Stimulated activated CD8-positive, alpha-beta memory T cell treated with anti-CD3 and anti-CD28 coated beads, Interleukin-12 subunit alpha, Interleukin-12 subunit beta, amount 100 ng/mL, for 24 hours (primary cell): ENCODE measurements around the gene SMIM30.
A peak's percentile ranks its signal among the peaks of the same experiment; 100 is the strongest.

ENCODE experiments used
- DNase-seq: peaks from one replicate; pipeline ENCODE4 v3.0.0-alpha.2; 2020; ENCODE audit errors: extremely low read depth

SMIM30 gene

DNA sequence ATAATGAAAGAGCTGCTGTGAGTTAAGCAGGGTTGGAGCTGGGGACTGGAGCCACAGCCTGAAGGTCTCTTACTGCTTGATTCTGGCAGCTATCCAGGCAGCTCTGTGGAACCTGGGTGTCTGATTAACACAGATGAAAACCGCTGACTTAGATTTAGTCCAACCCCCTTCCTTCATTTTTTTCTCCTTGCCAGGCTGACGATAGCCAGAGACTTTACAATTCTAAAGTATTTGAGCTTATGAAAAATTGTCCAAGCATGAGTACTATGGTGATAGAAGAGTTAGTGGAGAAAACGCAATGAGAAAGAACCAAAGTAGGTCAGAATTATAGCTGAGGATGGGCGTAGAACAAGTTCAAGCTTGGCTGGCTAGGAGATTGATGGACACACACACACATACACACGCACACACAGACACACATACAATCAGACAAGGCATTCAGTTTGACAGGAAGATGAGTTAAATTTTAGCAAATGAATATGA, 18.2 kb downstream of the SMIM30 start:
- no peak for DNase-seq

- no peak for DNase-seq
Measured at GRCh38 chr7:113099284-113099919, 19.0 kb downstream of the SMIM30 start.

DNA sequence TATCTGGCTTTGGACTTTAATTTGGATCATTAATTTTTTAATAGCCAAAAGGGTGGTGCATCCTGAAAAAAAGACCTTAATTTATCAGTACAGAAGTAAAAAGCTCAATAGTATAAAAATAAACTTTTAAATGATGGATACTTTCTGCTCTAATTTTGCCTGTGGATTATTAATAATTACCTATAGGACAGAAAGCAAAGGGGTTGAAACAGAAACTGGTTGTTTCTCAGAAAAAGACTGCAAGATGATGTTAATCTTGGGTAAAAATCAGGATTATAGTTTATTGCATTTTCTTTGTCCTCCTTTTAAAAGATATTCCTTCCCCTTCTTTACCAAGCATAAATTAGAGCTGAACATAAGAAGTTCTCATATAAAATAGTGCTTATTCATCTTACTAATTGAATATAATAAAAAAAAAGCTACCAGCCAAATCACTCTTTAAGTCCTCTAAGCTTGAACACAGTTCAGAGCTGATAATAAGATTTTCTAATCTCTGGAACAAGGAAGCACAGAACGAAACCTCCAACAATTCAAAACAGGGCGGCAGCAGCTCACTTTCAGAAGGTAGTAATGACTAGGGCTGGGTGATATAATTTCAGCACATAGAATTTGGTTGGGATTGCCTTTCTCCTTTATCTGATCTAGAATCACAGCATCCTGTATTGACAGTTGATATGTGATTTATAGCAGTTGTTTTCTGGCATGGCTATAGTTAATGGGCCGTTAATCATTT, 23.7 kb downstream of the SMIM30 start:
- no peak for DNase-seq

- no peak for DNase-seq
Measured at GRCh38 chr7:113093561-113093960, 24.8 kb downstream of the SMIM30 start.

DNA sequence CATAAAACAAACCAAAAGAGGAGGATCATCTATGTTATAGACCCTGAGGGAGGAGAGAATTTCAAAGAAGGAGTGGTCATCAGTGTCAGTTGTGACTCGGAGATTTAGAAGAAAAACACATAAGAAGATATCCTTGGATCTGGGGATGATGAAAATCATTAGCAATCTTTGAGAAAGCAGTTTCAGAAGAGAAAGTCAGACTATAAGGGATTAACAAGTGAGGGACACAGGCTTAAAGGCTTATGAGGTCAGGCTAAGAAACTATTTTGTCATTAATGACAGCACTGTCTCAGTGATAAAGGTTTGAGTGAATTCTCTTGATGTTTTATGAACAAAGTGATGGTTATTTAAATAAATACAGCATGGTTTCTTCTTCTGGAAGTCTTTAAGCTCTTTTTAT, 25.6 kb downstream of the SMIM30 start:
- no peak for DNase-seq

DNA sequence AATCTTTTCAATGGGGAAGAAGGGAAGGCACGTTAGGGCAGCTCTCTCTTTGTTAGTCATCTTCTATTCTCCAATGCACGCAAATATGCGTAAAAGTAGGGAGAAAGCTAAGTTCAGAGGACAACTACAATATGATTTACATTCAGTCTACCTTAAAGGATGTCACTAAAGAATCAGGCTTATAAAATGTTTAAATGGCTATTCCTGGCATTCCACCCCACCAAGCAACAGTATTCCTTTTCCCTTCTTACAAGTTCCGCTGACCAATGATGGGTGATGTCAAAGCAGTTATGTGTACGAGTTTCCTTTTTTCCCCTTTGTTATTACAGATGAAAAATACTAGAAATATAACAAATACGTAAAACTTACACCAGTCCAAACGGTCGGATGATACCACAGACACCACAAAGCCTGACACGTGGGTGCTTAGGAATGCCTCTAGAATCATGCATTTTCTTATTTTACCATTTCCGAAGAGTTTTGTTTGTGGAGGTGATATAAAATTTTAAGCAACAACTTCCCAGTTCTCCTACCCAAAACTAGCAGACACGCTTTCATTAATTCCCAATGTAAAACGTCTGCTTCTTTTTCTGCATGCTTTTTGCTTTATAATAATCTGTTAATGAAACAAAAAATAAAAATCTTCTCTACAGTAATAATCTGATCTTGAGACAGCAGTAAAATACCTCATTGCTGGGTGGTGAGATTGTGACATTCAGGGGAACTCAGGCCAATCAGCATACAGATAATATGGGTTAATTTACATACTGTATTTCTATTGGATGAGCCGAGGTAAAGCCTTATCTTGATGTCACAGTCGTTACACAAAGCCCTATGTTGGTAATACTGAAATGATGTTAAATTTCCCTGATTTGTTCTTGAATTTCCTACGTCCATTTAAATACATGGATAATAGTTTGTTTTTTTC, 31.0 kb downstream of the SMIM30 start:
- no peak for DNase-seq

GRCh38 chr7:113086431-113086888, 31.9 kb downstream of the SMIM30 start, which contains the start of gene GPR85:
Gene GPR85 (minus strand): TSS chr7:113086827. CDS start chr7:113084721, 2,106 bp downstream.
- peak; percentile 5 for DNase-seq

DNA sequence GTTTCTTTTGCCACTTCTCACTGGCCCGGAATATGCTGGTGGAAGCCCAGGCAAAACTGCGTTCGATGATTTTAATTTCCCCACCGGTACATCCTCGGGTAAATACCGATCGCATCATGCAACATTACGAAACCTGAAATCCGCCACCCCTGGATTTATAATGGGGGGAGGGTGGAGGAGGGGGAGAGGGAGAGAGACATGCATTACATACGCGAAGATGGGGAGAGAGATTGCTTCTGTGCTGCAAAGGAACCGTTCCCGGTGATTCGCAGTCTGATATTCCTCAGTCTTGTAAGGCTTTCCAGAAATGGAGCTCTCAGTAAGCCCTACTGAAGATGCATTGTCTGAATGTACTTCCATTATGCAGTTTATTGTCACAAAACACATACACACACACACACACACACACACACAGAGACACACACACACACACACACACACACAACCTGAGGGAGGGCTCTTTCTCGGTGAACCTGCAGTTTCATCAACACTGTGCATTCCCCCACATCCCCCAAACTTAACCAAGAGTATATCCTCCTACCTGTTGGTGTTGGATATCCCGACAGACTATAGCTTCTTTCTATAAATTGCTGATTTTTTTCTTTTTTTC, 32.5 kb downstream of the SMIM30 start:
- DNase-seq = no peak

GRCh38 chr7:113084496-113085172, 33.7 kb downstream of the SMIM30 start:
- DNase-seq = no peak

DNA sequence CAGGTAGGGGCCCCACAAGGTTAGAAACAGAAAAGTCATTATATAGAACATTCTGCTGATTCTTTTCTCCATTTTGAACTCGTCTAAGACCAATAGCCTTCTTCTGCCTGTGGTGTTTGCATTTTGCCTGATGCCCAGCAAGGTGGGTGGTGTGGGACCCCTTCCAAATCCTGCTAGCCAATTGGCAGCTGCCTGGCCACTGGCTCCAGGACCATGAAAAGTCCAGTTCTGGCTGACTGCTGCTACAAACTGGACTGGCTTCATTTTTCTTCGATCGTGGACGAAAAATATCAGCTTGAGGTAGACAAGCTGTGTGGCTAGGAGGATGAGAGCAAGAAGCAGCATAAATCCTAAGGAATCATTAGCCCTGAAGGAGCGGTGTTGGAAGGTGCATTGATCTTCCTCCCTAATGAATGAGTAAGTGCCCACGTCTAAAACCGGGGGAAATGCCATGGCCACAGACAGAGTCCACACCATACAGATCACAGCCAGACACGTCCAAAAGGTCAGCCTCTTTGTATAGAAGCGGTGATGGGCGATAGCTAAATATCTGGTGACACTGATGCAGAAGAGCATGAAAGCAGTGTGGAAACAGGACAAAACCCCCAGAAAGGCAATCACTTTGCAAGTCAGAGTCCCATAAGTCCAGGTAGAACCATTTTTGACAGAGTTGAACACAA, 34.4 kb downstream of the SMIM30 start:
- no peak for DNase-seq

- DNase-seq = no peak
Measured at GRCh38 chr7:113083132-113083815, 35.1 kb downstream of the SMIM30 start.

DNA sequence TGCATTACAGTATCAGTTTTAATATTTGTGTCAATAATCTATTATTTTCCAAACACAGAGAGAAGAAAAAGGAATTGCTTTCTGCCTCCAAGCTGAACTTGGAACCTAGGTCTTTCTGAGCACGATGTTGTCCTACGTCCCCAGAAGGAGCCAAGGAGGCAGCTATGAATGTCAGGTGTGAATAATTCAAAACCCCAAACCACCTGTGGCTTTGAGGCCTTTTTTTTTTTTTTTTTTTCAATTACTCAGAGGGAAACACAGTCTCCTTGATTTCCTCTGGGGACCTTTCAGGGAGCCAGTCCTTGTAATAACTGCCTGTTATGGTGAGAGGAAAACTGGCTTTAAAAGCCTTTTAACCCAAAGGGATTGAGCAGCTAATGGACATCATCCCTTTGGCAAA, 40.0 kb downstream of the SMIM30 start:
- DNase-seq = no peak

DNA sequence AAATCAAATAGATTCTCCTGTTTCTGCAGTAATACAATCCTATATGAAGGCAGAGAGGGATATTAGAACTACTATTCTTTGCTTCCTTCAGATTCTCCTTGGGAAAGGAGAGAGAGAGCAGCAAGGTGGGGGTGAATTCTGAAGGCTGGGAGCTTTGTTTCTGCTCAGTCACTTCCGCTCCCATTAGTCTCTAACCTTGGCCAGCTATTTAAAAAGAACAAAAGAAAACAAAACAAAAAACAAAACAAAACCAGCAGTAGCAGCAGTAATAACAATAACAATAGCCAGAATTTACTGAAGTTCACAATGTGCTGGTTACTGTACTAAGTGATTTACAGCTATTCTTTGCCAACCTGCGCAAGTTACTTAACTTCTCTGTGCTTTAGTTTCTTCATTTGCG, 41.7 kb downstream of the SMIM30 start:
- no peak for DNase-seq

GRCh38 chr7:113071465-113071864, 46.9 kb downstream of the SMIM30 start:
- DNase-seq = no peak
